ENCODE results near the gene KNL1.

Gene KNL1

DNA sequence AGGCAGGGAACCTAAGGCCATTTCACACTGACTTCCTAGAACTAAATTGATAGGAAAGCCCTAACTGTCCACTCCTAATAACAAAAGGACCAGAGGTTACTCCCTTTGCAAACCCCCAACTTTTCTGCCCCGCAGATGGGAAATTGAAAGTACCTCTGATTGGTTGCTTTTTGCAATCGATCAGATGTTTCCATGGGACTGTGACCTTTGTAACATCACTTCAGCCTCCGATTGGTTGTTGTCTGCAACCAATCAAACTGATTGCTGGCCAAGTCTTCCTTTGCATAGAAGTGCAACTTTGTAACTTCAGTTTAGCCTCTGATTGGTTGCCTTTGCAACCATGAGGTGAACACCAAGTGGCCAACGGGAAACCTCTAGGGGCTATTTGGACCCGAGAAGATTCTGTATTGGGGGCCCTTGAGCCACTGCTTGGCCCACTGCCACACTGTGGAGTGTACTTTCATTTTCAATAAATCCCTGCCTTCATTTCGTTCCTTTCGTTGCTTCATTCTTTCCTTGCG lies 11.3 kb upstream of the KNL1 start:
- no peak for DNase-seq (ENCODE audit: low read depth in 2 of 3, low spot score in 1 of 3)

- no peak for DNase-seq (ENCODE audit: low read depth in 2 of 3, low spot score in 1 of 3)
Observed at GRCh38 chr15:40584191-40584590, 9.9 kb upstream of the KNL1 start.

DNA sequence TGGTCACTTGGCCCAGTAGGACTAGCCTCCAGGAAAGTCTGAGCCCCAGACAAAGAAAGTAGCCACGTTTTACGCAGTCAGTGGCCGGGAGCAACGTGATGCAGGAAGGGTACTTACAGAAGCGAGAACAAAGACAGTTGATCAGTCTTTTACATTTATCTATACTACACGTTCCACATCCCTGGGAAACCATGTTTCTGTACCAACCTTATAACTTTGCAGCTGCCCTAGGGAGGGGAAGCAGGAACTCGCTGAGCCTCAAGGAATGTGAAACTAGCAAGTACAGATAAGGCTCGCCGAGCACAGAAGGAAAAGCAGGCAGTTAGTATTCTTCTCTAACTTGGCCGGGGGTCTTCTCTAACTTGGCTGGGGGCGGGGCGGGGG lies 3.4 kb upstream of the KNL1 start:
- no peak for DNase-seq (ENCODE audit: low read depth in 2 of 3, low spot score in 1 of 3)

DNA sequence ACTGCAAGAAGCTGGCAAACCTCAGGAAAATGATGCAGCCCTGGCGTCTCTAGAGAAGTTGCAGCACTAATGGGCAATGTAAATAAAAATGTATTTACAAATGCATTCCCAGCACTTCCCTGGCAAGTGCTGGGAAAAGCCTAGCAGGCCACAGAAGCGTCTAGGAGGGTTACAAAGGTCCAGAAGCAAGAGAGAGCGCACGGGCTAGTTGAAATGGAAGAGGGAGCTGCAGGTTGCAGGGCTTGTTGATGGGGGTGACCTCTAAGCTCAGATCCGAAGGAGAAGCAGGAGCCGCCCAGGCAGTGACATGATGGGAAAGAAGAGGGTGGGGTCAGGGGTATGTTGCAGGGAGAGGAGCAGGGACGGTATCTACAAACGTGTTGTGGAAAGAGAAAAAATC lies 2.7 kb upstream of the KNL1 start:
- no peak for DNase-seq (ENCODE audit: low read depth in 2 of 3, low spot score in 1 of 3)

- no peak for DNase-seq (ENCODE audit: low read depth in 2 of 3, low spot score in 1 of 3)
Observed at GRCh38 chr15:40593165-40593564, 884 bp upstream of the KNL1 start.

DNA sequence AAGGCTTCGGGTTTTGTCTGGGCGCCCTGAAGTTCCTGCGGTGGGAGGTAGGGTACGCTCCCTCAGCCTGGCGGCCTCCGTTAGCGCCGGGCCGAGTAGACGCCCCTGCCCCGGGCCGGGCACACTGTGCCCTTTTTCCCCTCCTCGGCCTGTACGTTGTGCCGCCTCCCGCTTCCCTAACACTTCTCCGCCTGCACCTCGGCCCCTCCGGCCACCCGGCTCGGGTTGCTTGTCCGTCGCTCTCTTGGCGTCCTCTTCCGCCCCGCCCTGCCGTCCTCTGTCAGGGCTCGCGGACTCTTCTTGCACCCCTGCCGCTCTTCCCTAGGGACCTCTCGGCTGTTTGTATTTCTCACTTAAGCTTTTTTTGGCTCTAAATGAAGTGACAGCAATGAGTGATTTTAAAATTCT lies 384 bp downstream of the KNL1 start:
- no peak for DNase-seq (ENCODE audit: low read depth in 2 of 3, low spot score in 1 of 3)

DNA sequence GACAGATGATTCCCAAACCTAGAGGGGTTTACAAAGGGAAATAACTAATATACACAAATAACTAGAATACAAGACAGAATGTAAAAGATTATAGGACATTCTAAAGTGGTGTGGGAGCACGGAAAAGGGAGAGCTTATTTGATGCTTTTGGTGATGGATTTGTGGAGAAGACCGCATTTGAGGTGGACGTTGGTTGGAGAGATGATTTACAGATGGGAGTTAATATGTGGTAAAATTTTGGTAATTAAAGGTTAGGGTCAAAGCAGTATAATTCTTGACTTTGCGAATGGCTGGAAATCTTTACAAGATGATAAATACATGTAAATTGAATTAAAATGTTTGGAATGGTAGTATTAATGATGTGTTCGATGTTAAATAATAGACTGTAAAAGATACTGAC lies 1.2 kb downstream of the KNL1 start:
- no peak for DNase-seq (ENCODE audit: low read depth in 2 of 3, low spot score in 1 of 3)

GRCh38 chr15:40595773-40596172 lies 1.7 kb downstream of the KNL1 start:
- no peak for DNase-seq (ENCODE audit: low read depth in 2 of 3, low spot score in 1 of 3)

- no peak for DNase-seq (ENCODE audit: low read depth in 2 of 3, low spot score in 1 of 3)
Observed at GRCh38 chr15:40597024-40597423, 3.0 kb downstream of the KNL1 start.

DNA sequence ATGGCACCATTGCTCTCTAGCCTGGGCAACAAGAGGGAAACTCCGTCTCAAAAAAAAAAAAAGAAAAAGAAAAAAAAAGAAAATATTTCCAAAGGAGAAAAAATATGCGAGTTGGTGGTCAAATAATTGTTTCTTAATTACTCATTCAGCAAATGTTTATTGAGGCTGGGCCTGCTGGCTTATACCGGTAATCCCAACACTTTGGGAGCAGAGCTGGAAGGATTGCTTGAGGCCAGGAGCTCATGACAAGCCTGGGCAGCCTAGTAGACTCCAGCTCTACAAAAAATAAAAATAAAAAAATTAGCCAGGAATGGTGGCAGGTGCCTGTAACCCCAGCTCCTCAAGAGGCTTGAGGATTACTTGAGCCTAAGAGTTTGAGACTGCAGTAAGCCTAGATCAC lies 4.1 kb downstream of the KNL1 start:
- DNase-seq (ENCODE audit: low read depth in 2 of 3, low spot score in 1 of 3) = no peak

- DNase-seq (ENCODE audit: low read depth in 2 of 3, low spot score in 1 of 3) = no peak
Observed at GRCh38 chr15:40598672-40599071, 4.6 kb downstream of the KNL1 start.

- no peak for DNase-seq (ENCODE audit: low read depth in 2 of 3, low spot score in 1 of 3)
Observed at GRCh38 chr15:40600956-40601355, 6.9 kb downstream of the KNL1 start.

- DNase-seq (ENCODE audit: low read depth in 2 of 3, low spot score in 1 of 3) = no peak
Observed at GRCh38 chr15:40603935-40604334, 9.9 kb downstream of the KNL1 start.

DNA sequence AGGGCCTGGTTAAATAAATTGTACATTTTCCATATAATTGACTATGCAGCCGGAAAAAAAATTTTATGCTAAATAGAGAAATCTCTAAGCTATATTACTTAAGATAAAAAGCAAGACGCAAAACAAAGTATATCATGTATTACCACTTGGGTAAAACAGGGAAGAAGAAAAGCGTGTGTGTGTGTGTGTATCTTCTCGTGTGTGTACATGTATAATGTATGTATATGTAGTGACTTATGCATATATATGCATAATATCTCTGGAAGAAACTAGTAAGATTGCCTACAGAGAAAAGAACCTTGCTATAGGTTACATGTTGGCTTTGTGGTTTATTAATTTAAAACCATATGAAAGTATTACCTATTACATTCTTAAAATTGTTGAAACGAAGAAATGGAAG lies 19.0 kb downstream of the KNL1 start:
- DNase-seq (ENCODE audit: low read depth in 2 of 3, low spot score in 1 of 3) = no peak

DNA sequence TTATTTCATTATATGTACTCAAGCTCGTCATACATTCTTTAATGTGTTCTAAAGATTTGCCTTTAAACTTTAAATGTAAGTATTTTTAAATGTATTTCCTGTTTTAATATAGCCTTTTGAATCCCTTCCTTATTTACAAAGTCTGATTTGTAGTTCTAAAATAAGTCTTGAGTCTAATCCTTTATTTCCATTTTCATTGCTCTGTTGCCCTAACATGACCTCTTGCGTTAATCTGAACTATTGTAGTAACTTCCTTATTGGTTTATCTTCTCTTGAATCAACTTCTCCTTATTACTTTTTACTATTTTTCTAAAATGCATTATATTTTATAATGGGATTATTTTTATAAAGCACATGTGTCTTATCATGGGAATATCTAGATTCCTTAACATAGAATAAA lies 24.0 kb downstream of the KNL1 start:
- DNase-seq (ENCODE audit: low read depth in 2 of 3, low spot score in 1 of 3) = no peak

DNA sequence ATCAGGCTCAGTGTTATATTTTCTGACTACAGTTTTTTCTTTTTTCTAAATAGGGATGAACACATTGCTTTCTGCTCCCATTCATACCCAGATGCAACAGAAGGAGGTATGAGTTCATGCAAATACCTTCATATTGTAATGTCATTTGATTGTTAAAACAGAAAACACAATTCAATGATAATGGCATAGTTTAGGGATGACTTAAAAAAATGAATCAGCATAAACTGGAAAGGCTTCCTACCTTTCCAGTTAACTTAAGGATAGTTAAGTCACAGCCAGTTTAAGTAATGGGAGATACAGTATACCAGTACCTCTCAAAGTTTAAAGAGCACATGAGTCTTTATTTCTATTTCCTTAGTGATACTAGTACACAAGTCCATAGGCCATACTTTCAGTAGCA lies 24.9 kb downstream of the KNL1 start:
- DNase-seq (ENCODE audit: low read depth in 2 of 3, low spot score in 1 of 3) = no peak

DNA sequence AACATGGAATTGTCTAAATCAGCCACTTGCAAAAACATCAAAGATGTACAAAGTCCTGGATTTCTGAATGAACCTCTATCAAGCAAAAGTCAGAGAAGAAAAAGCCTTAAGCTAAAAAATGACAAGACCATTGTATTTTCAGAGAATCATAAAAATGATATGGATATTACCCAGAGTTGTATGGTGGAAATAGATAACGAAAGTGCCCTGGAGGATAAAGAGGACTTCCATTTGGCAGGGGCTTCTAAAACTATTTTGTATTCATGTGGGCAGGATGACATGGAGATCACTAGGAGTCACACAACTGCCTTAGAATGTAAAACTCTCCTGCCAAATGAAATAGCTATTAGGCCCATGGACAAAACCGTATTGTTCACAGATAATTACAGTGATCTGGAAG lies 29.3 kb downstream of the KNL1 start:
- no peak for DNase-seq (ENCODE audit: low read depth in 2 of 3, low spot score in 1 of 3)

DNA sequence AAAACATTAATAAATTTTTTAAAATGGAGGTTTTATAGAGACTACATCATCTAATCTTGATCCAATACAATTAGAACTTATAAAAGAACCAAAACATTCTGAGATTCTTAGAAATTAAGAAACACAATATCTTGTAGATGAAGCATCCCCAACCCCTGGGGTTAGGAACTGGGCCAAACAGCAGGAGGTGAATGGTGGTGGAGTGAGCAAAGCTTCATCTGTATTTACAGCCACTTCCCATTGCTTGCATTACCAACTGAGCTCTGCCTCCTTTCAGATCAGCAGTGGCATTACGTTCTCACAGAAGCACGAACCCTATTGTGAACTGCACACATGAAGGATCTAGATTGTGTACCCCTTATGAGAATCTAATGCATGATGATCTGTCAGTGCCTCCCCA lies 36.3 kb downstream of the KNL1 start:
- DNase-seq (ENCODE audit: low read depth in 2 of 3, low spot score in 1 of 3) = no peak

DNA sequence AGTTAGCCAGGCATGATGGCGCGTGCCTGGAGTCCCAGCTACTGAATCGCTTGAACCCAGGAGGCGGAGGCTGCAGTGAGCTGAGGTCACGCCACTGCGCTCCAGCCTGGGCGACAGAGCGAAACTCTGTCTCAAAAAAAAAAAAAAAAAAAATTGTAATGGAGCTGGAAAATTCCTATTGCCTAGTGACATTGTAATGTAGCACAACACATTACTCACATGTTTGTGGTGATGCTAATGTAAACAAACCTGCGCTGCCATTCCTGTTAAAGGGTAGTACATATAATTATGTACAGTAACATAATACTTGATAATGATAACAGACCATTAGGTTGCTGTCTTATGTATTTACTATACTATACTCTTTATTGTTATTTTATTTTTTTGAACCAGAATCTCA lies 39.1 kb downstream of the KNL1 start:
- DNase-seq (ENCODE audit: low read depth in 2 of 3, low spot score in 1 of 3) = no peak

- DNase-seq (ENCODE audit: low read depth in 2 of 3, low spot score in 1 of 3) = no peak
Observed at GRCh38 chr15:40637221-40637745, 43.2 kb downstream of the KNL1 start.

DNA sequence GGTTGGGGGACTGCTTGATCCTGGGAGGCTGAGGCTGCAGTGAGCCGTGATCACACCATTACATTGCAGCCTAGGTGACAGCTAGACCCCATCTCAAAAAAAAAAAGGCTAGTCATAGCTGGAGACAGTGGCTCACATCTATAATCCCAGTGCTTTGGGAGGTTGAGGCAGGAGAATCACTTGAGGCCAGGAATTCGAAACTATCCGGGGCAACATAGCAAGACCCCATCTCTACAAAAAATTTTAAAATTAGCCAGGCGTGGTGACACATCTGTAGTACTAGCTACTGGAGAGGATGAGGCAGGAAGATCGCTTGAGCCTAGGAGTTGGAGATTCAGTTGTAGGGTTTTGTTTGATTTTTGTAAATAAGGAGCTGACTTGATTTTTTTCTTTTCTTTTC lies 45.6 kb downstream of the KNL1 start:
- no peak for DNase-seq (ENCODE audit: low read depth in 2 of 3, low spot score in 1 of 3)

GRCh38 chr15:40647523-40647922 lies 53.5 kb downstream of the KNL1 start:
- no peak for DNase-seq (ENCODE audit: low read depth in 2 of 3, low spot score in 1 of 3)

DNA sequence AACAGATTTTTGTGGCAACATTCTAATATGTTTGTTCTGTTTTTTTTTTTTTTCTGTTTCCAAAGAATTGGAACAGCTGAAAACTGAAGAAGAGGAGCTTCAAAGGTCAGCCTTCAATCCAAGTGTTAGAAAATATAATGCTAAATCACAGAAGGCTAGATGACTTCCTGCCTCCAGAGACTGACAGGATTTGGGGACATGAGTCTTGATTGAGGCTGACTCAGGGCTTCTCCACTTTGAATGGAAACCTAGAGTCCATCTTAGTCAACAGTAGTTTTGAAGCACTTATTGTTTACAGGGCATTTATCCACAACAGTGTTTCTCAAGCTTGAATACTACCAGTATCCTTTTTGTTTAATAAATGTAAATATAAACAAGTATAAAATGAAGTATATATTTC lies 56.4 kb downstream of the KNL1 start:
- no peak for DNase-seq (ENCODE audit: low read depth in 2 of 3, low spot score in 1 of 3)

- no peak for DNase-seq (ENCODE audit: low read depth in 2 of 3, low spot score in 1 of 3)
Observed at GRCh38 chr15:40660686-40661085, 66.6 kb downstream of the KNL1 start.

All from stimulated activated CD4-positive, alpha-beta T cell treated with anti-CD3 and anti-CD28 coated beads, Interleukin-12 subunit alpha, Interleukin-12 subunit beta, amount 100 ng/mL, for 48 hours (primary cell).